Keratinocyte (primary cell): ENCODE results near the gene GUCY1A1. TPM values are rescaled to one million over a fixed set of nuclear protein-coding genes. Genes with fewer than 3 reads are reported as not detected.

Source experiments
- DNase-seq: peaks from one replicate; pipeline ENCODE4 v3.0.0-alpha.2; 2011; ENCODE audit warnings: low read depth, missing footprints, low spot score
- FAIRE-seq: peaks from 2 replicates; lab custom pipeline; 2011; peaks lifted over from hg19 to GRCh38; lab: Jason Lieb, UNC
- H2AFZ ChIP-seq: 2 replicates; pipeline ENCODE4 v1.6.0; 2012; ENCODE audit warnings: low read length, control low read depth, inconsistent platforms; ENCODE audit not compliant: control insufficient read depth
- H3K27ac ChIP-seq: 2 replicates; pipeline ENCODE4 v1.5.1; 2011; ENCODE audit warnings: low read length; ENCODE audit not compliant: control insufficient read depth, insufficient read depth
- H3K27me3 ChIP-seq: 3 replicates; pipeline ENCODE4 v1.6.0; 2011; ENCODE audit warnings: low read length; ENCODE audit not compliant: control insufficient read depth, insufficient read depth; ENCODE audit errors: extremely low read depth
- H3K36me3 ChIP-seq, 2 experiments: 2 replicates in 1 of 2; 3 replicates in 1 of 2; pipeline ENCODE4 v1.5.1; 2011; ENCODE audit warnings: low read length in 2 of 2, mild to moderate bottlenecking in 1 of 2; ENCODE audit not compliant: control insufficient read depth in 2 of 2, insufficient read depth in 2 of 2; ENCODE audit errors: extremely low read depth in 1 of 2
- H3K4me1 ChIP-seq: 3 replicates; pipeline ENCODE4 v1.5.1; 2011; ENCODE audit warnings: low read length; ENCODE audit not compliant: control insufficient read depth, insufficient read depth; ENCODE audit errors: extremely low read depth
- H3K4me2 ChIP-seq: 3 replicates; pipeline ENCODE4 v1.6.0; 2011; ENCODE audit warnings: low read depth, low read length; ENCODE audit not compliant: control insufficient read depth, insufficient read depth; ENCODE audit errors: extremely low read depth
- H3K4me3 ChIP-seq, 3 experiments: fragments of 200-600 bp in 1 of 3; sonication (generic) in 1 of 3; 2 replicates in 2 of 3; 3 replicates in 1 of 3; pipeline ENCODE4 v1.5.1; 2011 to 2016; ENCODE audit warnings: low read length in 3 of 3, mild to moderate bottlenecking in 3 of 3, control low read depth in 2 of 3, inconsistent platforms in 1 of 3, low read depth in 1 of 3, mixed read lengths in 1 of 3, mixed run types in 1 of 3, moderate library complexity in 1 of 3; ENCODE audit not compliant: control insufficient read depth in 2 of 3, insufficient read depth in 2 of 3; ENCODE audit errors: extremely low read depth in 1 of 3
- H3K79me2 ChIP-seq: 2 replicates; pipeline ENCODE4 v1.6.0; 2012; ENCODE audit warnings: low read length; ENCODE audit not compliant: control insufficient read depth, insufficient read depth
- H3K9ac ChIP-seq: 3 replicates; pipeline ENCODE4 v1.6.0; 2011; ENCODE audit warnings: low read length; ENCODE audit not compliant: control insufficient read depth, insufficient read depth; ENCODE audit errors: extremely low read depth
- H3K9me1 ChIP-seq: 3 replicates; pipeline ENCODE4 v1.6.0; 2011; ENCODE audit warnings: low read length; ENCODE audit not compliant: control insufficient read depth, insufficient read depth; ENCODE audit errors: extremely low read depth
- H3K9me3 ChIP-seq: 2 replicates; pipeline ENCODE4 v1.5.1; 2012; ENCODE audit warnings: low read depth, low read length; ENCODE audit not compliant: control insufficient read depth
- H4K20me1 ChIP-seq: 3 replicates; pipeline ENCODE4 v1.6.0; 2011; ENCODE audit warnings: low read length; ENCODE audit not compliant: control insufficient read depth, insufficient read depth; ENCODE audit errors: extremely low read depth
- EZH2 ChIP-seq: IDR thresholded peaks from one replicate; pipeline ENCODE4 v1.6.1; 2012; ENCODE audit warnings: inconsistent platforms, mild to moderate bottlenecking, low read length, moderate library complexity
- dilution Hi-C: fragments of 300-500 bp; cut with MboI; formaldehyde crosslinking; loops from one replicate; pipeline ENCODE4 v1.7.0; 2020; ENCODE audit warnings: low sequenced_read_pairs; ENCODE audit not compliant: extremely low pct_ligation_motif_present
- polyA plus RNA-seq, 5 experiments: library from polyadenylated mRNA; depleted of rRNA in 3 of 5; stranded (reverse) in 3 of 5; stranded (forward) in 1 of 5; unstranded in 1 of 5; fragments of >200 nt; gene quantifications; 1 replicate in 1 of 5; 2 replicates in 3 of 5; 3 replicates in 1 of 5; pipeline versions ENCODE4 v1.2.1 to v1.2.3, GENCODE V29; 2011 to 2012; ENCODE audit warnings: missing spikeins in 2 of 5, low read depth in 1 of 5, low replicate concordance in 1 of 5
- TF ChIP-seq, protein P1 (sequence below), 3 experiments: IDR thresholded peaks in 1 of 3; conservative IDR thresholded peaks in 1 of 3; optimal IDR thresholded peaks in 1 of 3; 2 replicates in 2 of 3; 3 replicates in 1 of 3; pipeline versions ENCODE3 to v1.5.1; 2011; ENCODE audit warnings: low read length in 3 of 3, mild to moderate bottlenecking in 3 of 3, moderate library complexity in 2 of 3, control low read depth in 1 of 3, inconsistent platforms in 1 of 3; ENCODE audit not compliant: insufficient read depth in 2 of 3; ENCODE audit errors: extremely low read depth in 1 of 3

The GUCY1A1 gene
- polyA plus RNA-seq, 1 donor (not counting 4 experiments of a cell fraction or from before 2014, with no cell fraction given) = 0.05 TPM

DNA sequence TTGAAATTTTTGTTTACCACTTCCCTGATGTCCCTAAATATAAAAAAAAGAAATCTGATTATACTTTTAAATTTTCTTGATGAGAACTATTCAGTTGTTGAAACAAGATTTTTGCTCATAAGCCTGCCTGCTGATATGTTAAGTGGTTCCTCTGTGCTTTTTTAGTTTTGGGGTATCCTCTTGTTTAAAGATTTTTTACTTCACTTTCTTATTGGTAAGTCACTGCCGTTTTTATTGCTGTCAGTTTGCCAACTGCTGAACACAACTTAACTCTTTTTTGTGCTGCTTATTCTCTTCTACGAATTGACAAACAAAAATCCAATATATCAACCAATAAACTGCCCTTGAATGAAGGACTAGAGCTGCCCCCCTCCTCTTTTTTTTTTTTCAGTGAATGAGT is 39.5 kb downstream of the GUCY1A1 start:
- Histone ChIP-seq H3K9ac (no peak overlapping the region), H3K36me3 (no peaks in the 10 kb centered on the region), H3K79me2 (no peaks in the 10 kb centered on the region), H3K27me3 (no peaks in the 10 kb centered on the region), H3K4me2 (no peak overlapping the region), H3K9me1 (no peaks in the 10 kb centered on the region), H3K4me1 (no peaks in the 10 kb centered on the region), H4K20me1 (no peaks in the 10 kb centered on the region), H3K9me3 (no peaks in the 10 kb centered on the region), H2AFZ (no peak overlapping the region), H3K27ac (no peak overlapping the region), H3K4me3 (no peak overlapping the region)
- FAIRE-seq = no peak
- dilution Hi-C loops = no loop called here
- DNase-seq = no peak
- no peak for TF ChIP-seq EZH2
- TF ChIP-seq, protein P1, sequence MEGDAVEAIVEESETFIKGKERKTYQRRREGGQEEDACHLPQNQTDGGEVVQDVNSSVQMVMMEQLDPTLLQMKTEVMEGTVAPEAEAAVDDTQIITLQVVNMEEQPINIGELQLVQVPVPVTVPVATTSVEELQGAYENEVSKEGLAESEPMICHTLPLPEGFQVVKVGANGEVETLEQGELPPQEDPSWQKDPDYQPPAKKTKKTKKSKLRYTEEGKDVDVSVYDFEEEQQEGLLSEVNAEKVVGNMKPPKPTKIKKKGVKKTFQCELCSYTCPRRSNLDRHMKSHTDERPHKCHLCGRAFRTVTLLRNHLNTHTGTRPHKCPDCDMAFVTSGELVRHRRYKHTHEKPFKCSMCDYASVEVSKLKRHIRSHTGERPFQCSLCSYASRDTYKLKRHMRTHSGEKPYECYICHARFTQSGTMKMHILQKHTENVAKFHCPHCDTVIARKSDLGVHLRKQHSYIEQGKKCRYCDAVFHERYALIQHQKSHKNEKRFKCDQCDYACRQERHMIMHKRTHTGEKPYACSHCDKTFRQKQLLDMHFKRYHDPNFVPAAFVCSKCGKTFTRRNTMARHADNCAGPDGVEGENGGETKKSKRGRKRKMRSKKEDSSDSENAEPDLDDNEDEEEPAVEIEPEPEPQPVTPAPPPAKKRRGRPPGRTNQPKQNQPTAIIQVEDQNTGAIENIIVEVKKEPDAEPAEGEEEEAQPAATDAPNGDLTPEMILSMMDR (optimal IDR thresholded peaks at IDR 0.05 in 1 of 3, IDR thresholded peaks at IDR 0.05 in 1 of 3, conservative IDR thresholded peaks at IDR 0.05 in 1 of 3; ENCODE audit: extremely low read depth in 1 of 3, insufficient read depth in 2 of 3, low read length in 3 of 3) = no peak

DNA sequence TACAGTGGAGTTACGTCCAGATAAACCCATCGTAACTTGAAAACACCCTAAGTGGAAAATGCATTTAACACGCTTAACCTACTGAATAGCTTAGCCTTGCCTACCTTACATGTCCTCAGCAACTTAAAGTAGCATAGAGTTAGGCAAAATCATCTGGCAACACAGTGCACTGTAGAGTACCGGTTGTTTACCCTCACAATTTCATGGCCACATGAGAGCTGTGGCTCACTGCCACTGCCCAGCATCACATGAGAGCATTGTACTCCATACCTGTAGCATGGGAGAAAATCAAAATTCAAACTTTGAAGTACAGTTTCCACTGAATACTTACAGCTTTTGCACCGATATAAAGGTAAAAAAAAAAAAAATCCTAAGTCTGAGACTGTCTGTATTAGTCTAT is 40.6 kb downstream of the GUCY1A1 start:
- FAIRE-seq = no peak
- dilution Hi-C loops = no loop called here
- no peak for TF ChIP-seq EZH2

DNA sequence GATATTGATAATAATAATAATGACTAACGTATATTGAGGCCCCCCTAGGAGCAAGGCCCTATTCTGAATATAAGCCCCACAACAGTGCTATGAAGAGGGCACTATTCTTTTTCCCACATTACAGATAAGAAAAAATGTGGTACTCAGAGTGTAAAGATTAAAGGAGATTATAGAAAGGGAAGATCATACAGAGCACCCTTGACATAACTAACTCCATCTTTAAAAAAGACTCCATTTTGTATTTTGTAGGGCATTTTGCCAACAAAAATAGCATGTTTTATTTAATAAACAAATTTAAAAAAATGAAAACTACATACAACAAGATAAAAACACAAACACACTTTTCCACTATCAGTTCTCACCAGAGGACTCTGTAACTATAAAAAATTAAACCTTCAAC is 42.1 kb downstream of the GUCY1A1 start:
- Histone ChIP-seq H3K4me3 (no peak overlapping the region), H3K4me1 (no peaks in the 10 kb centered on the region), H3K9me1 (no peaks in the 10 kb centered on the region), H4K20me1 (no peaks in the 10 kb centered on the region), H3K79me2 (no peaks in the 10 kb centered on the region), H3K4me2 (no peak overlapping the region), H3K27me3 (no peaks in the 10 kb centered on the region), H3K9ac (no peak overlapping the region), H3K9me3 (no peaks in the 10 kb centered on the region), H3K27ac (no peak overlapping the region), H3K36me3 (no peaks in the 10 kb centered on the region), H2AFZ (no peak overlapping the region)
- DNase-seq (no peak), FAIRE-seq (no peak)
- TF ChIP-seq EZH2 = no peak
- dilution Hi-C loops = no loop called here

More for the DNA sequence above, 40.6 kb downstream of the GUCY1A1 start:
- Histone ChIP-seq H4K20me1 (no peaks in the 10 kb centered on the region), H3K4me3 (no peak overlapping the region), H3K9me1 (no peaks in the 10 kb centered on the region), H3K79me2 (no peaks in the 10 kb centered on the region), H3K9ac (no peak overlapping the region), H3K4me1 (no peaks in the 10 kb centered on the region), H3K9me3 (no peaks in the 10 kb centered on the region), H3K27ac (no peak overlapping the region), H3K27me3 (no peaks in the 10 kb centered on the region), H2AFZ (no peak overlapping the region), H3K36me3 (no peaks in the 10 kb centered on the region), H3K4me2 (no peak overlapping the region)
- DNase-seq = no peak
